RCC 7860 (cell line): Measurements from ENCODE around the gene MUC16.
"Not testable (repeated sequence)": the region's sequence is repeated elsewhere in the genome, so short reads cannot be mapped to it uniquely, and the experiment has no call there.

Experiments
- DNase-seq: peaks from one replicate; pipeline ENCODE4 v3.0.0-alpha.2; 2015; ENCODE audit warnings: low spot score
- FAIRE-seq: peaks from 2 replicates; lab custom pipeline; 2012; peaks lifted over from hg19 to GRCh38; lab: Jason Lieb, UNC

MUC16 gene

GRCh38 chr19:9009935-9010651 lies at the start of gene MUC16:
Gene MUC16 (minus strand): TSS chr19:9010409.
- DNase-seq: no peak
- FAIRE-seq: no peak

GRCh38 chr19:9058905-9059667 lies 48.9 kb upstream of the MUC16 start:
- DNase-seq (no peak), FAIRE-seq (no peak)

- DNase-seq: no peak
- no peak for FAIRE-seq
Measured at GRCh38 chr19:9057505-9058258, 47.5 kb upstream of the MUC16 start.

GRCh38 chr19:9056131-9056530 lies 45.9 kb upstream of the MUC16 start:
- DNase-seq, FAIRE-seq: not testable (repeated sequence)

- no peak for FAIRE-seq
- DNase-seq: no peak
Measured at GRCh38 chr19:9054765-9055164, 44.6 kb upstream of the MUC16 start.

- no peak for FAIRE-seq
- no peak for DNase-seq
Measured at GRCh38 chr19:9054207-9054606, 44.0 kb upstream of the MUC16 start.

- FAIRE-seq, DNase-seq: not testable (repeated sequence)
Measured at GRCh38 chr19:9053674-9054073, 43.5 kb upstream of the MUC16 start.

GRCh38 chr19:9052894-9053293 lies 42.7 kb upstream of the MUC16 start:
- FAIRE-seq: no peak

GRCh38 chr19:9046694-9047093 lies 36.5 kb upstream of the MUC16 start:
- FAIRE-seq: no peak
- DNase-seq: no peak

More at GRCh38 chr19:9052894-9053293, 42.7 kb upstream of the MUC16 start:
- DNase-seq: no peak

- DNase-seq: no peak
- no peak for FAIRE-seq
Measured at GRCh38 chr19:9044449-9044848, 34.2 kb upstream of the MUC16 start.

GRCh38 chr19:9043524-9043923 lies 33.3 kb upstream of the MUC16 start:
- FAIRE-seq: peak; percentile 77
- DNase-seq: peak; percentile 67

GRCh38 chr19:9041023-9041422 lies 30.8 kb upstream of the MUC16 start:
- DNase-seq (no peak), FAIRE-seq (no peak)

- FAIRE-seq: no peak
- DNase-seq: no peak
Measured at GRCh38 chr19:9040131-9040530, 29.9 kb upstream of the MUC16 start.

- DNase-seq (no peak), FAIRE-seq (no peak)
Measured at GRCh38 chr19:9039728-9040127, 29.5 kb upstream of the MUC16 start.

- FAIRE-seq: no peak
Measured at GRCh38 chr19:9037400-9038062, 27.3 kb upstream of the MUC16 start.

GRCh38 chr19:9032136-9032631 lies 22.0 kb upstream of the MUC16 start:
- FAIRE-seq: no peak

More at GRCh38 chr19:9037400-9038062, 27.3 kb upstream of the MUC16 start:
- no peak for DNase-seq

GRCh38 chr19:9018163-9018875 lies 8.1 kb upstream of the MUC16 start:
- FAIRE-seq (no peak), DNase-seq (no peak)

More at GRCh38 chr19:9032136-9032631, 22.0 kb upstream of the MUC16 start:
- no peak for DNase-seq

GRCh38 chr19:9014803-9015202 lies 4.6 kb upstream of the MUC16 start:
- DNase-seq (no peak), FAIRE-seq (no peak)

- FAIRE-seq: no peak
- no peak for DNase-seq
Measured at GRCh38 chr19:9013988-9014387, 3.8 kb upstream of the MUC16 start.

GRCh38 chr19:9011875-9012274 lies 1.7 kb upstream of the MUC16 start:
- FAIRE-seq (no peak), DNase-seq (no peak)
